Measurements from ENCODE around the gene CSNK1D. TPM values are rescaled to one million over a fixed set of nuclear protein-coding genes. Genes with fewer than 3 reads are reported as not detected.

CSNK1D gene
- total RNA-seq, 4 donors from 2014 or later: 52.3 to 142 (median 58.8) TPM

DNA sequence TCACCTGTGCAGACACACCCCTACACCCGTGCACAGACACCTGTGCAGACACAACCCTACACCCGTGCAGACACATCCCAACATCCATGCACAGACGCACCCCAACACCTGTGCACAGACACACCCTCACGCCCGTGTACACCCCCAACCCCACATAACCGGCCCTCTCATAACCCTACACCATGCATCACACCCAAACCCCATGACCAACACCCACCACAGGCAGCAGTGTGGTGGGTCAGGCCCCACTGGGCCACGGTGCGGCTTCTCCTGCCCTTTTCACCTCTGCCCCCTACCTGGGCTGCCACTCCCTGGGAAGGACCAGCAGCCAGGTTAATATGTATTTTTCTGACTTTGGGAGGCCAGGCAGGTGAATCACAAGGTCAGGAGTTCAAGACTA lies 48.8 kb downstream of the CSNK1D start:
- Histone ChIP-seq H3K9me3 (no peaks in the 10 kb centered on the region), H3K27me3 (peaks cover 17% of the 10 kb centered on the region), H3K36me3 (no peaks in the 10 kb centered on the region), H3K27ac (no peak overlapping the region), H3K4me1 (peaks cover 16% of the 10 kb centered on the region), H3K4me3 (no peak overlapping the region)
- TF ChIP-seq POLR2A (IDR thresholded peaks at IDR 0.05) (no peak), EP300 (IDR thresholded peaks at IDR 0.05) (no peak), POLR2AphosphoS5 (IDR thresholded peaks at IDR 0.05) (no peak)
- TF ChIP-seq, protein P1, sequence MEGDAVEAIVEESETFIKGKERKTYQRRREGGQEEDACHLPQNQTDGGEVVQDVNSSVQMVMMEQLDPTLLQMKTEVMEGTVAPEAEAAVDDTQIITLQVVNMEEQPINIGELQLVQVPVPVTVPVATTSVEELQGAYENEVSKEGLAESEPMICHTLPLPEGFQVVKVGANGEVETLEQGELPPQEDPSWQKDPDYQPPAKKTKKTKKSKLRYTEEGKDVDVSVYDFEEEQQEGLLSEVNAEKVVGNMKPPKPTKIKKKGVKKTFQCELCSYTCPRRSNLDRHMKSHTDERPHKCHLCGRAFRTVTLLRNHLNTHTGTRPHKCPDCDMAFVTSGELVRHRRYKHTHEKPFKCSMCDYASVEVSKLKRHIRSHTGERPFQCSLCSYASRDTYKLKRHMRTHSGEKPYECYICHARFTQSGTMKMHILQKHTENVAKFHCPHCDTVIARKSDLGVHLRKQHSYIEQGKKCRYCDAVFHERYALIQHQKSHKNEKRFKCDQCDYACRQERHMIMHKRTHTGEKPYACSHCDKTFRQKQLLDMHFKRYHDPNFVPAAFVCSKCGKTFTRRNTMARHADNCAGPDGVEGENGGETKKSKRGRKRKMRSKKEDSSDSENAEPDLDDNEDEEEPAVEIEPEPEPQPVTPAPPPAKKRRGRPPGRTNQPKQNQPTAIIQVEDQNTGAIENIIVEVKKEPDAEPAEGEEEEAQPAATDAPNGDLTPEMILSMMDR (IDR thresholded peaks at IDR 0.05): no peak
- 58% methylated on average over 8 of the region's 8 CpGs for WGBS
- DNase-seq (ENCODE audit: low spot score in 2 of 2): no peak

DNA sequence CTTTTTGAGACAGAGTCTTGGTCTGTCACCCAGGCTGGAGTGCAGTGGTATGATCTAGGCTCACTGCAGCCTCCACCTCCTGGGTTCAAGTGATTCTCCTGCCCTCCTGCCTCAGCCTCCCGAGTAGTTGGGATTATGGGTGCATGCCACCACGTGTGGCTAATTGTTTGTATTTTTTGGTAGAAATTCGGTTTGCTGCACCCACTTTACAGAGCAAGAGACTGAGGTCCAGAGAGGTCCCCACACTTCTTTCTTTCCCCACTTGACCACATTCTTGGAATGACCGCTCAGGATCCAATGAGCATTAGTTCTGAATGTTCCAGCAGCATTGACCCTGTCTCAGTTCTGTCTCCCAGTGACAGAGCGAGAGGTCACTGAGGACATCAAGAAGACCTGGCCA lies 50.0 kb downstream of the CSNK1D start:
- no peak for DNase-seq (ENCODE audit: low spot score in 2 of 2)
- no peak overlapping the region for H3K4me3 ChIP-seq
- TF ChIP-seq POLR2A (IDR thresholded peaks at IDR 0.05) (no peak), EP300 (IDR thresholded peaks at IDR 0.05) (no peak), POLR2AphosphoS5 (IDR thresholded peaks at IDR 0.05) (no peak)
- TF ChIP-seq, protein P1 (IDR thresholded peaks at IDR 0.05): no peak
- H3K27ac ChIP-seq: no peak overlapping the region
- H3K9me3 ChIP-seq: no peaks in the 10 kb centered on the region
- WGBS: 86% methylated on average over 5 of the region's 5 CpGs
- no peaks in the 10 kb centered on the region for H3K36me3 ChIP-seq
- peaks cover 6% of the 10 kb centered on the region for H3K4me1 ChIP-seq
- H3K27me3 ChIP-seq: peaks cover 7% of the 10 kb centered on the region

DNA sequence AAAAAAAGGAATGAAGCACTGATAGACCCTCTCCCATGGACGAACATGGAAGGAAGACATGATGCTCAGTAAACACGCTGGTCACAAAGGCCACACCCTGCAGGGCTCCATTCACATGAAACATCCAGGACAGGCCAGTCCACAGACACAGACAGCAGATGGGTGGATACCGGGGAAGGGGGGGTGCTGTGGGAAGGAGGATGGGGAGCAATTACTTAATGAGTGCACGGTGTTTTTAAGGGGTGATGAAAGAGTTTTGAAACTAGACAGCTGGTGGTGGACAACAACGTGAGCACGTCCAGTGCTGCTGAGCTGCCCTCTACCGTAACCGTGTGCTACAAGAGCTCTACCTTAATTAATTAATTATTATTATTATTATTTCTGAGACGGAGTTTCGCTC lies 50.7 kb downstream of the CSNK1D start:
- Histone ChIP-seq H3K36me3 (no peaks in the 10 kb centered on the region), H3K4me3 (no peak overlapping the region), H3K27ac (no peak overlapping the region), H3K4me1 (peaks cover 2% of the 10 kb centered on the region), H3K9me3 (no peaks in the 10 kb centered on the region), H3K27me3 (no peaks in the 10 kb centered on the region)
- TF ChIP-seq EP300 (IDR thresholded peaks at IDR 0.05) (no peak), POLR2A (IDR thresholded peaks at IDR 0.05) (no peak), POLR2AphosphoS5 (IDR thresholded peaks at IDR 0.05) (no peak)
- TF ChIP-seq, protein P1 (IDR thresholded peaks at IDR 0.05): no peak
- no peak for DNase-seq (ENCODE audit: low spot score in 2 of 2)
- 65% methylated on average over 10 of the region's 10 CpGs for WGBS

DNA sequence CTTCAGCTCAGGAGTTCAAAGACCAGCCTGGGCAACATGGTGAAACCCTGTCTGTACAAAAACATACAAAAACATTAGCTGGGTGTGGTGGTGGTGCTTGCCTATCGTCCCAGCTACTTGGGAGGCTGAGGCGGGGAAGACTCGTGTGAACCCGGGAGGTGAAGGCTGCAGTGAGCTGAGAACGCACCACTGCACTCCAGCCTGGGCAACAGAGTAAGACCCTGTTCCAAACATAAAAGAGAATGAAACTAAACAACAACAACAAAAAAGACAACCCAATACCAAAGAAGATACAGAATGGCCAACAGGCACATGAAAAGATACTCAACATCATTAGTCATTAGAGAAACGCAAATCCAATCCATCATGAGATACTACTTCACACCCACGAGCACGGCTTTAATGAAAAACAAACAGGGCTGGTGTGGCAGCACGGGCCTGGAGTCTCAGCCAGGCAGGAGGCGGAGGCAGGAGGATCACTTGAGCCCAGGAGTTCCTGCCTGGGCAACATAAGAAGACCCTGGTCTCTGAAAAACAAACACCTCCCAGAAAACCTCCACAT lies 52.1 kb downstream of the CSNK1D start:
- no peak for TF ChIP-seq POLR2AphosphoS5 (IDR thresholded peaks at IDR 0.05)
- TF ChIP-seq POLR2A (IDR thresholded peaks at IDR 0.05): no peak
- H3K4me1 ChIP-seq: peaks cover 15% of the 10 kb centered on the region
- H3K9me3 ChIP-seq: no peaks in the 10 kb centered on the region
- 68% methylated on average over 10 of the region's 10 CpGs for WGBS
- no peaks in the 10 kb centered on the region for H3K27me3 ChIP-seq
- no peak for DNase-seq (ENCODE audit: low spot score in 2 of 2)
- no peak overlapping the region for H3K4me3 ChIP-seq
- H3K36me3 ChIP-seq: no peaks in the 10 kb centered on the region
- H3K27ac ChIP-seq: no peak overlapping the region

DNA sequence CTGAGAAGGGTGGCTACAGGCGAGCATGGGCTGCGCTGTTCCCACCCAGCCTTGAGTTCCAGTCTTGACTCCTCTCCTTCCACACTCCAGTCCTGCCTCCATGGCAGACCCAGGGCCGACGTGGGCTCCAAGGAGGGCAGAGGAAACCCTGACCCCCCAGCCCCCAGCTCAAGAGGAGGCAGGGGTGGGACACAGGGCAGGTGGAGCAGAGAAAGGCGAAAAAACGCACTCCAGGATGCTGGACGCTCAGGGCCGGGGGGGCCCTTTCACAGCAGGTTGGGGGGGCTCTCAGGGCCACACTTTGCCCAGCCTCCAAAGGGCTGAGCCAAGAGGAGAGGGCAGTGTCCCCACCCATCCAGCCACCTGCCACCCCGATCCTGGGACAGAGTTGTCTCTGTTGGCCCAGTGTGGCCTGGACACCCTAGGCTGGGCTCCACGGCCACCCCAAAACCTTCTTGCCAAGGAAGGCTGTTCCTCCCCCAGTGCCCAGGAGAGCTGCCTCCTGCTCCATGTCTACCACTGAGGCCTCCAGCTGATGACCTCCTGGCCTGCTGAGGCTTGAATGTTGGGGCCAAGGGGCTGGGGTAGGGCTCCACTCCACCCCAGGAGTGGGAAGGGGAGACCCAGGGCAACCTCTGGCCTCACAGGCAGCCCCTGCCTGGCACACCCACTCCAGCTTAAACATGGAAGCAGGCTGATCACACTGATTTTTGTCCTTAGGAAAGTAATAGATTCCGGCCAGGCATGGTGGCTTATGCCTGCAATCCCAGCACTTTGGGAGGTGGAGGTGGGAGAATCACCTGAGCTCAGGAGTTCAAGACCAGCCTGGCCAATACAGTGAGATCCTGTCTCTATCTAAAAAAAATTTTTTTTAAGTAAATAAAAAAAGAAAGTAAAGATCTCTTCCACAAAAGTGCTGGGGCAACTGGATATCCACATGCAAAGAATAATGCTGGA lies 53.5 kb downstream of the CSNK1D start:
- Histone ChIP-seq H3K27me3 (no peaks in the 10 kb centered on the region), H3K9me3 (no peaks in the 10 kb centered on the region), H3K36me3 (no peaks in the 10 kb centered on the region), H3K27ac (no peak overlapping the region), H3K4me3 (no peak overlapping the region), H3K4me1 (peaks cover 27% of the 10 kb centered on the region)
- 100% methylated on average over 1 of the region's 11 CpGs for WGBS
- no peak for DNase-seq (ENCODE audit: low spot score in 2 of 2)
- TF ChIP-seq EP300 (IDR thresholded peaks at IDR 0.05) (no peak), POLR2A (IDR thresholded peaks at IDR 0.05) (no peak), POLR2AphosphoS5 (IDR thresholded peaks at IDR 0.05) (no peak)

DNA sequence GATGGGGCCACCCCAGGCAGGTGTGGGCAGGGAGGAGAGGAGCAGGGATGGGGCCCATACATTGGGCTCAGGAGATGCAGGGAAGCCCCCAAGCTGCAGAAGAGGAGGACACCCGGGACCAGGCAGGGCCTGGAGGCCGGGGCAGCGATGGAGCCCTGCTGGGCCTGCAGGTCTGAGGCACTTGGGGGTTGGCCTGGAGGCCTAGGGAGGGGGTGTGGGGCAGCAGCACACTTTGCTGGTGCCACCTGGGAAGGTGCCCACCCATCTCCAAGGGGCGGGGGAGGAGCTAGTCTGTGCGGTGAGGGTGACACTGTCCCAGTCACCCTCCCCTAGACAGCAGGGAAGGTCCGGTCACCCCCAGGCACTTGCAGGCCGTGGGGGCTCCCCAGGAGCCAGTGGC lies 54.4 kb downstream of the CSNK1D start:
- Histone ChIP-seq H3K27ac (no peak overlapping the region), H3K9me3 (no peaks in the 10 kb centered on the region), H3K36me3 (no peaks in the 10 kb centered on the region), H3K4me3 (no peak overlapping the region), H3K27me3 (no peaks in the 10 kb centered on the region), H3K4me1 (peaks cover 27% of the 10 kb centered on the region)
- WGBS: 78% methylated on average over 6 of the region's 7 CpGs
- TF ChIP-seq, protein P1 (IDR thresholded peaks at IDR 0.05): no peak
- no peak for TF ChIP-seq POLR2AphosphoS5 (IDR thresholded peaks at IDR 0.05)
- TF ChIP-seq POLR2A (IDR thresholded peaks at IDR 0.05): no peak
- no peak for TF ChIP-seq EP300 (IDR thresholded peaks at IDR 0.05)
- no peak for DNase-seq (ENCODE audit: low spot score in 2 of 2)

Measured in suprapubic skin (tissue), 4 donors.